Activated naive CD8-positive, alpha-beta T cell (primary cell): Measurements from ENCODE around the gene GFRA1.

Source experiments
- H3K27ac Mint-ChIP-seq: one replicate; pipeline ENCODE4 v1.8.0; 2021; ENCODE audit warnings: mixed read lengths
- H3K27me3 Mint-ChIP-seq: one replicate; pipeline ENCODE4 v1.8.0; 2021; ENCODE audit warnings: mixed read lengths
- H3K36me3 Mint-ChIP-seq: one replicate; pipeline ENCODE4 v1.8.0; 2021; ENCODE audit warnings: mixed read lengths
- H3K4me1 Mint-ChIP-seq: one replicate; pipeline ENCODE4 v1.8.0; 2021; ENCODE audit warnings: low read depth, mixed read lengths
- H3K4me3 Mint-ChIP-seq: one replicate; pipeline ENCODE4 v1.8.0; 2021; ENCODE audit warnings: mild to moderate bottlenecking, mixed read lengths
- H3K9me3 Mint-ChIP-seq: one replicate; pipeline ENCODE4 v1.8.0; 2021; ENCODE audit warnings: low read depth, mixed read lengths

Gene GFRA1

DNA sequence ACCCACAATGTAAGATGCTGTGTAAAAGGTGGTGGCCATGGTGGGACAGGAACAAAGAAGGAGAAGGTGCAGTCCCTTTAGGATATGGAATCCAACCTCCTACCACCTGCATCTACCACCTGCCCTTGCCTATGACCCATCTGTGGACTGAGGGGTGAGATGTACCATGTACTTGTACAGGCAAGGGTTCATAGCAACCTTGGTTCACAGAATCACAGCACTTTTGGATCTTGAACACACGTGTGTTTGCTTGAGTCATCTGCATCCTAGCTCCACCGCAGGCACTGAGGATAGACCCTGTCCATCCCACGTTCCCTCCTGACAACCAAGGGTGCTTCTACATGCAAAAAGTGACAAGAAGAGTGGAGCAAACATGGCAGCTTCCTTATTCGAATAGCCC, 162.3 kb downstream of the GFRA1 start:
- H3K9me3 Mint-ChIP-seq: no peaks in the 10 kb centered on the region
- no peaks in the 10 kb centered on the region for H3K4me1 Mint-ChIP-seq
- no peak overlapping the region for H3K27ac Mint-ChIP-seq
- no peak overlapping the region for H3K4me3 Mint-ChIP-seq
- no peaks in the 10 kb centered on the region for H3K27me3 Mint-ChIP-seq
- H3K36me3 Mint-ChIP-seq: no peaks in the 10 kb centered on the region

DNA sequence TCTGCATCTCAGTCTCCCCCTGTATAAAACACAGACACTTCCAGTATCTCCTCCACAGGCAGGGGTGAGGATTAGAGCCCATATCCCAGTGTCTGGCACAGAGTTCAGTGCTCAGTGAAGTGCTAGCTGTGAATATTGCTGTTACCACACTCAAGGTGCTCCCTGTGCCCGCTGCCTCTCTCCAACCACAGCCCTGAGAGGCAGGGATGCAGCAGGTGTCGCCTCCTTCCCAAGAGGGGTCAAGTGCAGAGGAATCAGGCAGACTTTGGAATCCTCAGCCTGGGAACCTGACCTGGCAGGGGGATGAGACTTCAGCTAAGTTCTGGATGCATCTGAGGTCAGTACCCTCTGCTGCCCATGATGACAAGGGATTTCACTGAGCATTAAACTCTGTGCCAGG, 163.1 kb downstream of the GFRA1 start:
- H3K4me3 Mint-ChIP-seq: no peak overlapping the region

DNA sequence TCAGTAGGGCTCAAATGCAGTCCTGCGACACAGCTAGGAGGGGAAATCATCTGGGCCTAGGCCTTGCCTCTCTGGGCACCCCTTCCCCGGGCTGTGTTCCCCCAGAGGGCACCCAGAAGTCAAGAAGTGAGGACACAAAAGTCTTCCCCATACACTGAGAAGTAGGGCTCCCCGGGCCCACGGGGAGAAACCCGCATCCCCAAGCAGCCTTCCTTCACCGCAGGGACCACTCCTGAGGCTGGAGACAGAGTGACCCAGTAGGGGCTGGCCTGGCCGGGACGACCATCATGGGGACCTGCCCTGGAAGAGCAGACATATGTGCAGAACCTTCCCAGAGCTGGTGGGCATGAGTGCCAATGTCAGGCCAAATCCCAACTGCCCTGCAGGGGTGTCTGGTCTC, 163.5 kb downstream of the GFRA1 start:
- H3K27ac Mint-ChIP-seq: no peak overlapping the region
- no peaks in the 10 kb centered on the region for H3K27me3 Mint-ChIP-seq
- no peak overlapping the region for H3K4me3 Mint-ChIP-seq
- H3K4me1 Mint-ChIP-seq: no peaks in the 10 kb centered on the region
- no peaks in the 10 kb centered on the region for H3K36me3 Mint-ChIP-seq
- no peaks in the 10 kb centered on the region for H3K9me3 Mint-ChIP-seq

More for the DNA sequence above, 163.1 kb downstream of the GFRA1 start:
- Mint-ChIP-seq H3K27ac (no peak overlapping the region), H3K36me3 (no peaks in the 10 kb centered on the region), H3K9me3 (no peaks in the 10 kb centered on the region), H3K4me1 (no peaks in the 10 kb centered on the region), H3K27me3 (no peaks in the 10 kb centered on the region)

- no peaks in the 10 kb centered on the region for H3K9me3 Mint-ChIP-seq
- no peaks in the 10 kb centered on the region for H3K36me3 Mint-ChIP-seq
- H3K27me3 Mint-ChIP-seq: no peaks in the 10 kb centered on the region
- no peak overlapping the region for H3K27ac Mint-ChIP-seq
- H3K4me3 Mint-ChIP-seq: no peak overlapping the region
- no peaks in the 10 kb centered on the region for H3K4me1 Mint-ChIP-seq
Observed at GRCh38 chr10:116108095-116108494, 164.9 kb downstream of the GFRA1 start.

DNA sequence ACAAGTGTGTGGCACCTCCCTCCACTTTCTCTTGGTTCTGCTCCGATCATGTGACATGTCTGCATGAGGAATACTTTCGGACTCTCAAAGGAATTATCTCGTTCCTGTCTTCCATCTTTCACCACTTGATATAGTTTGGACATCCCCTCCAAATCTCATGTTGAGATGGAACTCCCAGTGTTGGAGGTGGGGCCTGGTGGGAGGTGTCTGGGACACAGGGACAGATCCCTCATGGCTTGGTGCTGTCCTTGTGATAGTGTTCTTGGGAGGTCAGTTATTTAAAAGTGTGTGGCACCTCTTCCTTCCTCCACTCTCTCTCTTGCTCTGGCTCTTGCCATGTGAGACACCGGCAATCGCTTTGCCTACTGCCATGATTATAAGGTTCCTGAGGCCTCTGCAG, 166.4 kb downstream of the GFRA1 start:
- Mint-ChIP-seq H3K27ac (no peak overlapping the region), H3K9me3 (peaks cover 5% of the 10 kb centered on the region), H3K4me3 (no peak overlapping the region), H3K4me1 (no peaks in the 10 kb centered on the region), H3K36me3 (no peaks in the 10 kb centered on the region), H3K27me3 (no peaks in the 10 kb centered on the region)

DNA sequence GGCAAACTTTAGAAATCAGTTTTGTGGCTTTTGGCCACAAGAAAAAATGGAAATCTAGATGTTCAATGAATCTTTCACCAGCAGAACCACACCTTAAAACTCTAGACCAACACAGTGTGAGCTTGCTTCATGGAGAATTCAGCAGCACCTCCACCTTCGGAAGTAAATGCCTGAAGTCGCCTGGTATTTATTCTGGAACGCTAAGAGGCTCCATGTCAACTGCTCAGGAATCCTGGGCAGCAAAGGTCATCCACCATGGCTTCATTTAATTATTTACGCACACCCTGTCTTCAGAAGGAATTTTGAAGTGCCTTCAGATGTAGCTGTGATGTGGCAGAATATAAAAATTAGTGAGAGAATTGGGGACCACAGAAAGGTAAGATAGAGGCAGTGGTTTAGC, 167.7 kb downstream of the GFRA1 start:
- Mint-ChIP-seq H3K4me3 (no peak overlapping the region), H3K4me1 (no peaks in the 10 kb centered on the region), H3K27me3 (no peaks in the 10 kb centered on the region), H3K36me3 (no peaks in the 10 kb centered on the region), H3K9me3 (peaks cover 8% of the 10 kb centered on the region), H3K27ac (no peak overlapping the region)

DNA sequence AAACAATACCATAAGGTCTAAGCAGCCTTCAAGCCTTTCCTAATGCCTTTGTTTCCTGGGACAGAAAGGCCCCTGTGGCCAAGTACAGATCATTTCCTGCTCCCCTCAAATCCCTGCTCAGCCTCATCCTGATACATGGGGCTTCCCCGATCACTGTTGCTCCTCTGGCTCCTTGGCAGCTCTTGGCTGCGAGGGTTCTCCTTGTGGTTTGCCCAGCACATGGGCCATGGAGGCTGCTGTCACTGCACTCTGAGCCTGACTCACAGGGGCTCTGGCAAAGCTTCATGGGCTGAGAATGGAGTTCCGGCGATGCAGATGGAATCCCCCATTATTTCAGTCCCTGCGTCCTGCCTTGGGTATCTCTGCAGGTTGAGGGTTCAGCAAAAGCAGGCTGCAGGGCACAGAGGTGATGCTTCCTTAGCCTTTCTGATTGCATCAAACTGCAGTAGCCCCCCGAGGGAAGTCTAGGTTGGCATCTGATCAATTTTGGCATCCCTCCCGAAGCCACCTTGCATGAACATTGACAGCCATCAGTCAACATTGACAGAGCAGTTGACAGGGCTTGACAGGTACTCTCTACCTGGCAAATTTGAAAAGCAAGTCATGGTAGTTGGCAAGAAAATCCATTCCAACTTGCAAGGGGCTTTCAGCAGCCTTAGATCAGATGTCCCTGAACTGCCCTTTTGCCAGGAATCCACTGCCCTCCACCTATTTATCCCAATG, 168.6 kb downstream of the GFRA1 start:
- H3K4me3 Mint-ChIP-seq: no peak overlapping the region
- H3K27ac Mint-ChIP-seq: no peak overlapping the region
- H3K4me1 Mint-ChIP-seq: no peaks in the 10 kb centered on the region
- H3K27me3 Mint-ChIP-seq: no peaks in the 10 kb centered on the region
- H3K9me3 Mint-ChIP-seq: peaks cover 8% of the 10 kb centered on the region
- H3K36me3 Mint-ChIP-seq: no peaks in the 10 kb centered on the region

- H3K27ac Mint-ChIP-seq: no peak overlapping the region
- no peaks in the 10 kb centered on the region for H3K4me1 Mint-ChIP-seq
- no peaks in the 10 kb centered on the region for H3K27me3 Mint-ChIP-seq
- H3K36me3 Mint-ChIP-seq: no peaks in the 10 kb centered on the region
- no peak overlapping the region for H3K4me3 Mint-ChIP-seq
- peaks cover 8% of the 10 kb centered on the region for H3K9me3 Mint-ChIP-seq
Observed at GRCh38 chr10:116103668-116104067, 169.3 kb downstream of the GFRA1 start.

- Mint-ChIP-seq H3K36me3 (no peaks in the 10 kb centered on the region), H3K4me1 (no peaks in the 10 kb centered on the region), H3K27ac (no peak overlapping the region)
Observed at GRCh38 chr10:116101616-116102315, 171.2 kb downstream of the GFRA1 start.

DNA sequence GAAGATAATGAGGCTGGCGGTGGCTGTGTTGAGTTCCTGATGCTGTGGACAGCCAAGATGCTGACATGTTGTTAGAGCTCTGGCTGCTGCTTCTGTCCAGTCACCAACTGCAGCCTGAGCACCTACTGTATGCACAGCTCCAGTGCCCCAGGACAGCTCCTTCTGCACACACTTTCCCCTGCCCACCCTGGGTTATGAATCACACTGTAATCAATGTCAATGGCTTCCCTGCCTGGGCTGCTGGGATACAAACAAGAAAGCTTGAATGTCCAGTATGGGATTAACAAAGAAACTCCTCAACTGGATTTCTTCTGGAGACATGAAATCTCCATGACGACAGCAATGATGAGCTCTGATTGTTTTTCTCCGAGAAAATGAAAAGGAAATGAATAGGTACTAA, 172.0 kb downstream of the GFRA1 start:
- Mint-ChIP-seq H3K4me1 (no peaks in the 10 kb centered on the region), H3K4me3 (no peak overlapping the region), H3K36me3 (no peaks in the 10 kb centered on the region), H3K9me3 (peaks cover 8% of the 10 kb centered on the region), H3K27me3 (no peaks in the 10 kb centered on the region), H3K27ac (no peak overlapping the region)

More at GRCh38 chr10:116101616-116102315, 171.2 kb downstream of the GFRA1 start:
- Mint-ChIP-seq H3K4me3 (no peak overlapping the region), H3K9me3 (peaks cover 8% of the 10 kb centered on the region), H3K27me3 (no peaks in the 10 kb centered on the region)

GRCh38 chr10:116099023-116099420, 174.0 kb downstream of the GFRA1 start:
- Mint-ChIP-seq H3K9me3 (peaks cover 8% of the 10 kb centered on the region), H3K4me1 (no peaks in the 10 kb centered on the region), H3K4me3 (no peak overlapping the region), H3K27ac (no peak overlapping the region), H3K27me3 (no peaks in the 10 kb centered on the region), H3K36me3 (no peaks in the 10 kb centered on the region)

DNA sequence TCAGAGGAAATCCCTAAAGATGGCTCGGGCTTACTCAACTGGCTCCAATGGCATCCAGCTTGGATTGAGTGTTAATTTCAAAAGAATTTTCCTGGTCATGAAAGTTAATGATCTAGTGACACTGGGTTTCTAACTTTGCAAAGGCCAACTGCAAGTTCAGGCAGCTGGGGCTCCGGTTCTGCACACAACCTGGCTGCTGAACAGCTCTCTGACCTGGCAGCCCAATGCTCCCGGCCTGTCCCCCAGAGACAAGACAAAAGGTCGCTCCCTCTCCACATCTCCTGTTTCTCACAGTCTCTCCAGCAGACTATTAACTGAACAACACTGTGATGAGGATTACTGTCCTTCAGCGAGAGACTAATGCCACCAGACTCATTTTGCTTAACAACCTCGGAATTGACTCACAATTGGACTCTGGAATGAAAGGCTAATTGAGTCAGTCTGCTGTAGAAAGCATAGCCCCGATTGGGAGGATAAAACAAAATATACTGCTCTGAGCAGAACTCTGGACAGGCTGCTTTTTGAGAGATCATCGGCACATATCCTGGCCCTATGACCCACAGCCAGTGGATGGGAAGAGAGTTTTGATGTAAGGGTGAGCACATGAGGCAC, 174.5 kb downstream of the GFRA1 start:
- no peaks in the 10 kb centered on the region for H3K36me3 Mint-ChIP-seq
- no peaks in the 10 kb centered on the region for H3K4me1 Mint-ChIP-seq
- no peaks in the 10 kb centered on the region for H3K27me3 Mint-ChIP-seq
- H3K9me3 Mint-ChIP-seq: peaks cover 8% of the 10 kb centered on the region
- H3K4me3 Mint-ChIP-seq: no peak overlapping the region
- H3K27ac Mint-ChIP-seq: no peak overlapping the region

GRCh38 chr10:116097239-116097784, 175.7 kb downstream of the GFRA1 start:
- Mint-ChIP-seq H3K4me1 (no peaks in the 10 kb centered on the region), H3K27ac (no peak overlapping the region), H3K27me3 (no peaks in the 10 kb centered on the region), H3K4me3 (no peak overlapping the region), H3K36me3 (no peaks in the 10 kb centered on the region), H3K9me3 (peaks cover 8% of the 10 kb centered on the region)

GRCh38 chr10:116096526-116096925, 176.5 kb downstream of the GFRA1 start:
- no peak overlapping the region for H3K4me3 Mint-ChIP-seq
- no peaks in the 10 kb centered on the region for H3K27me3 Mint-ChIP-seq
- H3K9me3 Mint-ChIP-seq: peaks cover 3% of the 10 kb centered on the region
- no peaks in the 10 kb centered on the region for H3K36me3 Mint-ChIP-seq
- no peak overlapping the region for H3K27ac Mint-ChIP-seq
- H3K4me1 Mint-ChIP-seq: no peaks in the 10 kb centered on the region

- no peak overlapping the region for H3K27ac Mint-ChIP-seq
Observed at GRCh38 chr10:116094356-116094755, 178.7 kb downstream of the GFRA1 start.

More at GRCh38 chr10:116094356-116094755, 178.7 kb downstream of the GFRA1 start:
- H3K4me1 Mint-ChIP-seq: no peaks in the 10 kb centered on the region
- H3K9me3 Mint-ChIP-seq: no peaks in the 10 kb centered on the region
- H3K27me3 Mint-ChIP-seq: no peaks in the 10 kb centered on the region
- H3K36me3 Mint-ChIP-seq: no peaks in the 10 kb centered on the region
- no peak overlapping the region for H3K4me3 Mint-ChIP-seq
